ENCODE results near the gene PSKH1.
"Not testable (repeated sequence)": the region's sequence is repeated elsewhere in the genome, so short reads cannot be mapped to it uniquely, and the experiment has no call there.

PSKH1 gene

DNA sequence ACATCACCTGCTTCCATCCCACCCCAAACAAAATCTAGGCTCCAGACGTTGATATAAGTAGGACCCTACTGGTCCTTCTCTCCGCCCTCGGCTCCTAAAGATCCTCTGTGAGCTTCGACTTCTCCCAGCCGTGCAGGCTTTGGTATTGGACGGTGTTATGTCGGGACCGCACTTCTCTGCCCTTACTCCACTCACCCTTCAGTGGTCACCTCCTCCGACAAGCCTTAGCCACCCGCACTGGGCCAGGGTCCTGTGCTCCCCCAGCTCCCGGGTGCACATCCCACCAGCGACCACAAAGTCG lies 42.0 kb downstream of the PSKH1 start:
- H3K4me3 ChIP-seq (ENCODE audit: low read depth, low read length) = peak overlapping the region; percentile 99
- no peak for TF ChIP-seq CTCF (IDR thresholded peaks at IDR 0.05; ENCODE audit: control insufficient read depth, extremely low read depth, insufficient read depth)
- no peak for DNase-seq (ENCODE audit: low read depth)

DNA sequence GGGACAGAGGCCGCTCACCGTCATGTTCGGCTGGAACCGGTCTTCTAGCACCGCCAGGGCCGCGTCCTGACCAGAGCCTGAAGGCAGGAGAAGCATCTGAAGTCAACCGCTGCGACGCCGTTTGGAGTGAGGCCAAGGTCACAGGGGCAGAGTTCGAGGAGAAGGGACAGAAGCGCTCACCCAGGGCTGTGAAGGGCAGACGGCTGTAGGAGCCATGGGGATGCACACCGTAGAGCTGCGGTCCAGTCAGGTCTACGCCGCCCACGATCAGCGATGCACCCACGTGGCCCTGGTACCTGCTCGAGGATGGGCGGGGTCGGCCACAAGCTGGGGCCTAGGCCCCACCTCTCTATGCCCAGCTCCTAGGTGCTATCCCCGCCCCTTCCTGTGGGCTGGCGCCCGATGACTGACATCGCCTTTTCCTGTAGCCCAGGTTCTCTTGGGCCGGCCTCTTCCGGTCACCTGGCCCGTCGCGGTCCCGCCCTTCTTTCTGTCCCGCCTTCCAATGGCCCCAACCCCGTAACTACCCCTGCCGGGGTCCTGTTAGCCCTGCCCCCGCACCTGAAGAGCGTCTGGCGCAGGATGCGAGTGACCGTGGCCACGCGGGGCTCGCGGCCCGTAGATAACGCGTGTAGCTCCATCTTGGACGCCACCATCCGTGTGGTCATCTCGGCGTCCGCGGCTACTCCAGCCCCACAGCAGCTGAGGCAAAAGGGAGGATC lies 42.5 kb downstream of the PSKH1 start:
- TF ChIP-seq CTCF (IDR thresholded peaks at IDR 0.05; ENCODE audit: control insufficient read depth, extremely low read depth, insufficient read depth) = no peak
- DNase-seq (ENCODE audit: low read depth) = peak; percentile 95

GRCh38 chr16:67936124-67936879 lies 43.2 kb downstream of the PSKH1 start, which contains the start of gene PSMB10:
Gene PSMB10 (minus strand): TSS chr16:67936850. CDS start chr16:67936749, 101 bp downstream.
- TF ChIP-seq CTCF (IDR thresholded peaks at IDR 0.05; ENCODE audit: control insufficient read depth, extremely low read depth, insufficient read depth) = no peak
- peak within 1 kb of the TSS; percentile 99 for H3K4me3 ChIP-seq (ENCODE audit: low read depth, low read length)
- no peak for DNase-seq (ENCODE audit: low read depth)

More for the DNA sequence above, 42.5 kb downstream of the PSKH1 start:
- H3K4me3 ChIP-seq (ENCODE audit: low read depth, low read length) = peak overlapping the region; percentile 99

DNA sequence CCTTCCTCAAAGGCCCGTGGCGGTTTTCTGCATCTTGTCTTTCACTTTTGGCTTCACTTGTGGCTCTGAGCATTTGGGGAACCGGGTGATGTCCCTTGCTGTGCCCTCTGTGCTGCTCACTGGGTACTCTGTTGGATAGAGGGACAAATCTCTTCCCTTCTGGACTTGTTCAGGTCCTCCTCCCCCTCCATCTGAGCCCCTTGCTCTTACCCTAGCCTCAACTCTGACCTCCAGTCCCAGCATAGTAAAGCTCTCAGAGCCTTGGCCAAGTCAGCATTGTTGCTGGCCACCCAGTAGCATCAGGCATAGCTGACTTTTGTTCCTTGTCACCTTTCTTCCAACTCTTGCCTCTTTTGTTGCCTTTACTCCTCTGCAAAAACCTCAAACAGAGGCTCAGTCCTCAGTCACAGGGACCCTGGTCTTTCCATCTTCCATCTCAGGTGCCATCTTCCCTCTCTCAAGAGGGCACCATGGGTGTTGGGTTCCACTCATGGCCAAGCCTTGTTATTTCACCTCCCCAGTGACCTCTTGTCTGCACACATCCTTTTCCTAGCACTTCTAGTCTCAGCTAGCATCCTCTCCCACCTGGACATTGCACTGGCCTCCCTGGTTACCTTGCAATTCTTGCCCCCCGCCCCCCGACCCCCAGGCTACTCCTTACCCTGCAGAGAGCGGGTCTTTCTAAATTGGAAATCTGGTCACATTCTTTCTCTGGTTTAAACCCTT lies 44.0 kb downstream of the PSKH1 start:
- DNase-seq (ENCODE audit: low read depth) = no peak
- peak overlapping the region; percentile 99 for H3K4me3 ChIP-seq (ENCODE audit: low read depth, low read length)
- TF ChIP-seq CTCF (IDR thresholded peaks at IDR 0.05; ENCODE audit: control insufficient read depth, extremely low read depth, insufficient read depth) = no peak

DNA sequence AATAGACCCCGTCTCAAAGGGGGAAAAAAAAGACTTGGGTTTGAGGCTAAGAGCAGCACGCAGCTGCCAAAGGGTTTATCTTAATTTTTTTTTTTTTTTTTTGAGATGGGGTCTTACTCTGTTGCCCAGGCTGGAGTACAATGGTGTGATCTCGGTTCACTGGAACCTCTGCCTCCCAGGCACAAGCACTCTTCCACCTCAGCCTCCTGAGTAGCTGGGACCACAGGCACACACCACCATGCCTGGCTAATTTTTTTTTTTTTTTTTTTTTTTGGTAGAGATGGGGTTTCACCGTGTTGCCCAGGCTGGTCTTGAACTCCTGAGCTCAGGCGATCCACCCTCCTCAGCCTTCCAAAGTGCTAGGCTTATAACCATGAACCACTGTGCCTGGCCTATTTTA lies 44.7 kb downstream of the PSKH1 start:
- not testable (repeated sequence) for H3K4me3 ChIP-seq (ENCODE audit: low read depth, low read length); DNase-seq (ENCODE audit: low read depth)

- no peak for TF ChIP-seq CTCF (IDR thresholded peaks at IDR 0.05; ENCODE audit: control insufficient read depth, extremely low read depth, insufficient read depth)
- H3K4me3 ChIP-seq (ENCODE audit: low read depth, low read length) = no peak overlapping the region
- no peak for DNase-seq (ENCODE audit: low read depth)
Observed at GRCh38 chr16:67939507-67940445, 46.7 kb downstream of the PSKH1 start.
